Calu3 (cell line): ENCODE data around the gene ADAM19. TPM values are rescaled to one million over a fixed set of nuclear protein-coding genes. Genes with fewer than 3 reads are reported as not detected.

ENCODE experiments used
- BruUV-seq: library from RNA; stranded (reverse); fragments of 400-500 nt; replicated peaks from 2 replicates; lab custom pipeline; 2021; lab: Mats Ljungman, UMichigan
- CTCF ChIA-PET: fragments of 300-600 bp; sonication (Branson Sonifier 250); formaldehyde crosslinking; loops from one replicate; lab custom pipeline; 2022; ENCODE audit warnings: antibody characterized with exemption; lab: Charles Lee
- DNase-seq: peaks from one replicate; pipeline ENCODE4 v3.0.0; 2022
- H3K27ac Mint-ChIP-seq: one replicate; pipeline ENCODE4 v1.8.0; 2022; ENCODE audit warnings: mixed read lengths; ENCODE audit not compliant: unreplicated experiment
- H3K27me3 Mint-ChIP-seq: one replicate; pipeline ENCODE4 v1.8.0; 2022; ENCODE audit warnings: mixed read lengths; ENCODE audit not compliant: unreplicated experiment
- H3K36me3 Mint-ChIP-seq: one replicate; pipeline ENCODE4 v1.8.0; 2022; ENCODE audit warnings: mild to moderate bottlenecking, moderate library complexity, mixed read lengths; ENCODE audit not compliant: insufficient read depth, unreplicated experiment
- H3K4me1 Mint-ChIP-seq: one replicate; pipeline ENCODE4 v1.8.0; 2022; ENCODE audit warnings: mild to moderate bottlenecking, low read depth, mixed read lengths; ENCODE audit not compliant: unreplicated experiment
- H3K4me3 Mint-ChIP-seq: one replicate; pipeline ENCODE4 v1.8.0; 2022; ENCODE audit warnings: mild to moderate bottlenecking, low read depth, moderate library complexity, mixed read lengths; ENCODE audit not compliant: unreplicated experiment
- H3K9me3 Mint-ChIP-seq: one replicate; pipeline ENCODE4 v1.8.0; 2022; ENCODE audit warnings: low read depth, mixed read lengths; ENCODE audit not compliant: unreplicated experiment
- intact Hi-C: fragments of 100-400 bp; cut with micrococcal nuclease; formaldehyde crosslinking; loops from one replicate; pipeline ENCODE4 v1.10.0; 2022; ENCODE audit not compliant: unreplicated experiment
- total RNA-seq: library from RNA; stranded (reverse); gene quantifications from 2 replicates; pipeline ENCODE4 v1.2.3, GENCODE V29; 2022
- TF ChIP-seq, protein P1 (sequence below): fragments of 200-600 bp; IDR thresholded peaks from one replicate; pipeline ENCODE4 v1.8.0; 2022; ENCODE audit warnings: antibody characterized with exemption; ENCODE audit not compliant: unreplicated experiment

ADAM19 gene
- total RNA-seq, 1 experiment from 2014 or later = 16.2 TPM

DNA sequence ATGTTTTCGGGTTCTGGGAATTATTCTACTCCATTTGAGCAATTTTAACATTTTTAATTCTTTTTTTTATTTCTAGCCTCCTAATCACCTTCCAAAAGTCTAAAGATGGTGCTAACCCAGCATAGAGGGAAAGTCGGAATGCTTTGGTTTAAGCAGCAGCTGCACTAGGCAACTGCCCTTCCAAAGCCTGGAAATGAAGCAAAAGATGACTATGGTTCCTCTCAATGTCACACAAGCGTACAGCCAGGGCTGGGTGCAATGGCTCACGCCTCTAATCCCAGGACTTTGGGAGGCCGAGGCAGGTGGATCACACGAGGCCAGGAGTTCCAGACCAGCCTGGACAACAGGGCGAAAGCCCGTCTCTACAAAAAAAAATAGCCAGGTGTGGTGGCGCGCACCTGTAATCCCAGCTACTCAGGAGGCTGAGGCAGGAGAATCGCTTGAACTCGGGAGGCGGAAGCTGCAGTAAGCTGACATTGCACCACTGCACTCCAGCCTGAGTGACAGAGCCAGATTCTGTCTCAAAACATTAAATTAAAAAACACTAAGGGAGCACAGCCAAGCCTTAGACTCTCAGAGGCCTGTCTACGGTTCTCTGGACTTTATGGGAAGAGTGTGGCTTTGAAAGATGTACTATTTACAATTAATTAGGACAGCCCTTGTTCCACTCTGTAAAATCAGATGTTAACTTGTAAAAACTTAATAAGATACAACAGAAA, 33.1 kb downstream of the ADAM19 start:
- TF ChIP-seq, protein P1, sequence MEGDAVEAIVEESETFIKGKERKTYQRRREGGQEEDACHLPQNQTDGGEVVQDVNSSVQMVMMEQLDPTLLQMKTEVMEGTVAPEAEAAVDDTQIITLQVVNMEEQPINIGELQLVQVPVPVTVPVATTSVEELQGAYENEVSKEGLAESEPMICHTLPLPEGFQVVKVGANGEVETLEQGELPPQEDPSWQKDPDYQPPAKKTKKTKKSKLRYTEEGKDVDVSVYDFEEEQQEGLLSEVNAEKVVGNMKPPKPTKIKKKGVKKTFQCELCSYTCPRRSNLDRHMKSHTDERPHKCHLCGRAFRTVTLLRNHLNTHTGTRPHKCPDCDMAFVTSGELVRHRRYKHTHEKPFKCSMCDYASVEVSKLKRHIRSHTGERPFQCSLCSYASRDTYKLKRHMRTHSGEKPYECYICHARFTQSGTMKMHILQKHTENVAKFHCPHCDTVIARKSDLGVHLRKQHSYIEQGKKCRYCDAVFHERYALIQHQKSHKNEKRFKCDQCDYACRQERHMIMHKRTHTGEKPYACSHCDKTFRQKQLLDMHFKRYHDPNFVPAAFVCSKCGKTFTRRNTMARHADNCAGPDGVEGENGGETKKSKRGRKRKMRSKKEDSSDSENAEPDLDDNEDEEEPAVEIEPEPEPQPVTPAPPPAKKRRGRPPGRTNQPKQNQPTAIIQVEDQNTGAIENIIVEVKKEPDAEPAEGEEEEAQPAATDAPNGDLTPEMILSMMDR = no peak
- BruUV-seq = no TSS peak
- intact Hi-C loops = no loop called here
- no peaks in the 10 kb centered on the region for H3K36me3 Mint-ChIP-seq
- no peak overlapping the region for H3K4me3 Mint-ChIP-seq
- peaks cover 10% of the 10 kb centered on the region for H3K4me1 Mint-ChIP-seq
- CTCF ChIA-PET = no interaction called here
- DNase-seq = no peak
- no peak overlapping the region for H3K27ac Mint-ChIP-seq
- no peaks in the 10 kb centered on the region for H3K9me3 Mint-ChIP-seq
- no peaks in the 10 kb centered on the region for H3K27me3 Mint-ChIP-seq

DNA sequence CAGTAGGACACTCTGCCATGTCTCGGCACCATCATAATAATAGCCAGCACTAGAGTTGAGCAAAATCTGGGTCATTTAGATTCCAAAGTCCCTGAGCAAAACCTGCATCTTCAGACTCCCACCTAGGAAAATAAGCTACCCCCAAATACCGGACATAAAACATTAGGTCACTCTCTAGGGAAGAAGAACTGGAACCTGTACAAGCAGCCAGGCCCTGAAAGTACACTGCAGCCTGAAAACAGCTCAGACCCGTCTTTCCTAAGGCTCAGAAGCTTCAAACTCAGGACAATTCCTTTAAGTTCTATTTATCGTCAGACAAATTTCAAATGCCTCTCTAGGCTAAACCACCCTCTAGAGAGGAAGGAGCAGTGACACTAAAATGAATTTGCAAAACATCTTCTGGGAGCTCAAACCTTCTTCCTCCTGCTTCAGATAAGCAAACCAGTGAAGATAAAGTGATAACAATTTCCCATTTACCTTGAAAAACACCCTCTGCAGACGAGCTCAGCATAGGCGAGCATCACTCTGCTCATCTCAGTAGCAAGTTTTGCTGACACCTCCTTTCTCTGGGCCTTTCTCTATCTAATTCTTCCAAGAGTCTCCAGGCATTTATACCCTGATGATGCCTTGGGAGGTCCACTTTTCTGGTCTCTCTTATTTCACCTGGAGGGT, 34.0 kb downstream of the ADAM19 start:
- BruUV-seq = no TSS peak
- DNase-seq = no peak
- TF ChIP-seq, protein P1 = no peak
- H3K9me3 Mint-ChIP-seq = no peaks in the 10 kb centered on the region
- H3K27me3 Mint-ChIP-seq = no peaks in the 10 kb centered on the region
- no peak overlapping the region for H3K4me3 Mint-ChIP-seq
- CTCF ChIA-PET = no interaction called here
- H3K36me3 Mint-ChIP-seq = no peaks in the 10 kb centered on the region
- H3K4me1 Mint-ChIP-seq = peaks cover 10% of the 10 kb centered on the region
- no peak overlapping the region for H3K27ac Mint-ChIP-seq
- intact Hi-C loops = no loop called here

DNA sequence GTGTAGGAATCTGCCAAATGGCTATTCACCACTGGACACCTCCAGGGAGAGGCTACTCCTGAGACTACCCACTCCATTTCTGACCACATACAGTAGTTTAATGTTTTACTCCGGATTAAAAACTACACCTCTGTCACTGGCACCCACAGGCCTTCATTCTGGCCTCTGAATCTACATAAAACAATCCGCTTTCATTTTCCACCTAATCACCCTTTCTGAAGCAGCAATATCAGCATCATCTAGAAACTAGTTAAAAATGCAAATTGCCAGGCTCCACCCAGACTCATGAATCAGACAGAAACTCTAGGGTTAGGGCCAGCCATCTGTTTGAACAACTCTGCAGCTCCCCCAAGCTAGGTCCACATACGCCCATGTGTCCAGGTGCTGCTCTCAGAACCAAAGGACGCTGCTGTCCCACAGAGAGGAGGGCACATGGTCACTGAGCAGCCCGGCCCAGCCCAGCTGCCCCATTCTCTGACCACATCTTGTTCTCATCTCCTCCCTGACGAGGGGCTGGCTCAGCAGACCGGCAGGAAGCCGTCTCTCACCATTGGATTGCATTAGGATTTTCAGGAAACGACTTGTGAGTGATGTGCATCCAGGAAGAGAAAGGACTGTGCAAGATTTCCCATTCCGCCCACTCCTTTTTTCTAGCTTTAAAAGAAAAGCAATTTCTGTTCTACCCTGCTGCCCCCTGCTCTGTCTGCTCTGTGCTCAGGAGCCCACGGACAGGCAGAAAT, 34.7 kb downstream of the ADAM19 start:
- H3K4me1 Mint-ChIP-seq = peaks cover 10% of the 10 kb centered on the region
- DNase-seq = no peak
- BruUV-seq = no TSS peak
- no peaks in the 10 kb centered on the region for H3K9me3 Mint-ChIP-seq
- TF ChIP-seq, protein P1 = no peak
- H3K27me3 Mint-ChIP-seq = no peaks in the 10 kb centered on the region
- CTCF ChIA-PET = no interaction called here
- intact Hi-C loops = no loop called here
- H3K27ac Mint-ChIP-seq = no peak overlapping the region
- no peak overlapping the region for H3K4me3 Mint-ChIP-seq
- H3K36me3 Mint-ChIP-seq = no peaks in the 10 kb centered on the region

DNA sequence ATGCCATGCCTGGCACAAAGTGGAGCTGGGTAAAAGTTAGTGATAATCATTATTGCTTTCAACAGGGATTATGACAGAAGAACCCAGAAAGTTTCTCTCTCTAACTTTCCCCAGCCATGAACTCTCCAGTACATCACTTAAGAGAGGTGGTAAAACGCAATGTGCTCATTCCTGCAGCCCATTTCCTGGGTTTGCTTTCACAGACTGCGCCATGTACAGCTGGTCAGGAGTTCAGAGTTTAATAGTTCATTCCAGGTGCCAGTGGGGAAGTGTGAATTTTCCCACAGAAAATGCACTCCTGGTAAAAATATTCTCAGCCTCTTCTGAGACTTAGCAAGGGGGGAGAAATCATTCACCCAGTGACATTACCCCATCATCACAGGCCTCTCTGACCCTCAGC, 35.5 kb downstream of the ADAM19 start:
- peaks cover 10% of the 10 kb centered on the region for H3K4me1 Mint-ChIP-seq

More for the DNA sequence above, 35.5 kb downstream of the ADAM19 start:
- CTCF ChIA-PET = no interaction called here
- Mint-ChIP-seq H3K9me3 (no peaks in the 10 kb centered on the region), H3K36me3 (no peaks in the 10 kb centered on the region), H3K27ac (no peak overlapping the region), H3K27me3 (no peaks in the 10 kb centered on the region), H3K4me3 (no peak overlapping the region)
- BruUV-seq = no TSS peak
- TF ChIP-seq, protein P1 = no peak
- DNase-seq = no peak
- intact Hi-C loops = no loop called here
